ENCODE measurements around the gene EIF3F.

Gene EIF3F

DNA sequence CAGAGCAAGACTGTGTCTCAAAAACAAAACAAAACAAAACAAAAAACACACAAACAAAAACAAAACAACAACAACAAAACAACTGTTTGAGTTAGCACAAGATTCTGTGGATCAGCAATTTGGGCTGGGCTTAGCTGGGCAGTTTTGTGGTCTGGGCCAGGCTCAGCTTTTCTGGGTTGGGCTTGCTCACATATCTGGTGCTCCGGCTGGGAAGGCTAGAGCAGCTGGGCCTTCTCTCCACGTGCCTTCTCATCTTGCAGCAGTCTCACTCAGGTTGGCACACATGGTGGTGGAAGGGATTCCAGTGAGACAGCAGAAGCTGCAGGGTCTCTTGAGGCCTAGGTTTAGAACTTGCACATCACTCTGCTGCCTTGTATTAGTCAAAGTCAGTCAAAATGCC lies 35.7 kb downstream of the EIF3F start:
- DNase-seq (ENCODE audit: low spot score) = no peak

GRCh38 chr11:8023831-8024555 lies 36.9 kb downstream of the EIF3F start:
- no peak for DNase-seq (ENCODE audit: low spot score)

- DNase-seq (ENCODE audit: low spot score) = peak; percentile 49
Measured at GRCh38 chr11:8025123-8025522, 38.0 kb downstream of the EIF3F start.

DNA sequence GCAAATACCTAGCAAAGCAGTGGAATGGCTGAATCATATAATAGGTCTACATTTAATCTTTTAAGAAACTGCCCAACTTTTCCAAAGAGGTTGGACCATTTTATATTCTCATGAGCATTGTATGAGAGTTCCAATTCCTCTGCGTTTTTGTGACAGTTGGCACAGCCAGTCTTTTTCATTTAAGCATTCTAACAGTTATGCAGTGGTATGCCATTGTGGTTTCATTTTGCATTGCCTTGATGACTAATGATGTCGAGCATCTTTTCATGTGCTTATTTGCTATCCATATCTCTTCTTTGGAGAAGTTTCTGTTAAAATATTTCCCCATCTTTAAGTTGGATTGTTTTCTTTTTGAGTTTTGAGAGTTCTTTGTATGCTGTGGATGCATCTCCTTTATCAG lies 38.7 kb downstream of the EIF3F start:
- DNase-seq (ENCODE audit: low spot score) = peak; percentile 45

DNA sequence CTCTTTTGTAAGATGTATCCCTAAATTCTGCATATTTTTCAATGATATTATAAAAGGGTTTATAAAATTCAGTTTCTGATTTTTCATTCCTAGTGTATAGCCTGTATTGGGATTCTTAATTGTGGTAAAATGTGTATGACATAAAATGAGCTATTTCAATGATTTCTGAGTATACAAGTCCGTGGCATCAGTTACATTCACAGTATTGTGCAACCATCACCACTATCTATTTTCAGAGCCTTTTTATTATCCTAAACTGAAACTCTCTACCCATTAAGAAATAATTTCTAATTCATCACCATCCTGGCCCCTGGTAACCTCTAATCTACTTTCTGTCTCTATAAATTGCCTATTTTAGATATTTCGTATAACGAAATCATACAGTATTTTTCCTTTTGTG lies 39.8 kb downstream of the EIF3F start:
- no peak for DNase-seq (ENCODE audit: low spot score)

DNA sequence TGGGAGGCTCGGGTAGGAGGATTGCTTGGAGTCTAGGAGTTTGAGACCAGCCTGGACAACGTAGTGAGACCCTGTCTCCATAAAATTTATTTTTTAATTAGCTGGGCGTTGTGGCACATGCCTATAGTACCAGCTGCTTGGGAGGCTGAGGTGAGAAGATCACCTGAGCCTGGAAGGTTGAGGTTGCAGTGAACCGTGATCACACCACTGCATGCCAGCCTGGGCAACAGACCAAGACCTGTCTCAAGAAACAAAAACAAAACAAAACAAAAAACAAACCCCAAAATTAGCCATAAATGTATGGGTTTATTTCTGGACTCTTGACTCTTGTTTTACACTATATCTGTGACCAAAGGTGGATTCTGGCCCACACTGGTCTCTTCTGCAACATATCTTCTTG lies 41.6 kb downstream of the EIF3F start:
- DNase-seq (ENCODE audit: low spot score) = no peak

- no peak for DNase-seq (ENCODE audit: low spot score)
Measured at GRCh38 chr11:8030526-8031247, 43.5 kb downstream of the EIF3F start.

DNA sequence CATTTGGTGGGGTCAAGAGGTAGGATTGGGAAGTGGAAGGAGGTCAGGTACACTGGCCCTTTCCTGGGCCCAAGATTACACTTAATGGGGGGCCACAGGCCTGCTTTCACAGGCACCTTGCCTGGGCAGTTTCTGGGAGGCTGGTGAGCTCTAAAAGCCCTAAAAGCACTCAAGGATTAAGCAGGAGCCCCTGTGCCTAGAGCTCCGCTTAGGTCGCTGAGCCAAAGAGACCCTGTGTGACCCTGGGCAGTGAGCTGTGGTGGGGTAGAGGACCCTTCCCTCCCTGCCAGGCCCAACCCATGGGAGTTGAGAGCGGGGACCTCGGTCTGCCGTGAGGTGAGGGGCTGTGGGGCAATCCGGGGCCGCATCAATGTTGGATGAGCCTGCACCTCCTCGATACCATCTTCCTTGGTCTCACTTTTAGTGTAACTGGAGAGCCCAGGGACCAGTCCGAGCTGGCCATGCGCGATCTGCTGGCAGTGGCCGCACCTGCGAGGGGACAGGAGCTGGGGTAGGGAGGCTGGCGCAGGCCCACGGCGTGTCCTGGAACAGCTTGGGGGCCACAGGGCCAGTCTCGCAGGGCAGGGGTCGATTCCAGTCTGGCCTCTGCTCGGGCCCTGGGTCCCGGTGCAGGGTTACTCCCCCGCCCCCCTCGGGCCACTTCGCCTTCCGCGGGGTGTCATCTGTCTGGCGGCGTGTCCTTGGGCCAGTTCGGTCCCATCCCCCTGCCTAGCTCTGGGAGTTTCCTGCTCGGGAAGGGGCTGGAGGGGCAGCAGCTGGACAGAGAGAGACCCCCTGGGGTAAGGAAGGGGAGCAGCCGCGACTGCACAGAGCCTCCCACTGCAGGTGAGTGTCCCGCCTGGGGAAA lies 44.3 kb downstream of the EIF3F start:
- no peak for DNase-seq (ENCODE audit: low spot score)

GRCh38 chr11:8032122-8032521 lies 45.0 kb downstream of the EIF3F start:
- no peak for DNase-seq (ENCODE audit: low spot score)

GRCh38 chr11:8032576-8033304 lies 45.6 kb downstream of the EIF3F start:
- DNase-seq (ENCODE audit: low spot score) = no peak

- DNase-seq (ENCODE audit: low spot score) = peak; percentile 77
Measured at GRCh38 chr11:8033305-8034105, 46.4 kb downstream of the EIF3F start.

GRCh38 chr11:8034106-8034585 lies 47.0 kb downstream of the EIF3F start:
- no peak for DNase-seq (ENCODE audit: low spot score)

GRCh38 chr11:8034604-8035190 lies 47.6 kb downstream of the EIF3F start:
- no peak for DNase-seq (ENCODE audit: low spot score)

- DNase-seq (ENCODE audit: low spot score) = no peak
Measured at GRCh38 chr11:8035200-8035855, 48.2 kb downstream of the EIF3F start.

- no peak for DNase-seq (ENCODE audit: low spot score)
Measured at GRCh38 chr11:8036002-8036802, 49.1 kb downstream of the EIF3F start.

DNA sequence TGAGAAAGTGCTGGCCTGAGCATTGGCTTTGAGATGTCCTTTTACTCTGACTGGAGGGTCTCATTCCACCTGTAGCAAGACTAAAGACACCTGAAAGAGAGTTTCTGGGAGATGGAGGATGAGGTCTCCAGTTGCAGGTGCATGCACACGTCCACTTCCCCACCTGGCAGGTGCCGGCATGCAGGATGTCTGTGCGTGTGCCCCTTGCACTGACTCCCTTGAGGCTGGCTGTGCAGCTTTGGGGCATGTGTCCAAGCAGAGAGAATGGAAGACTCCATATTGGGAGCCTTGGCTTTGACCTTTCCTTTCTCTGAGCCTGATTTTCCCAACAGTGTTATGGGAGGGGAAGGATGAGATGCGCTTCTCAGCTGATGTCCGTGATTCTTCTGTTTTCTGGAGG lies 49.8 kb downstream of the EIF3F start:
- no peak for DNase-seq (ENCODE audit: low spot score)

- DNase-seq (ENCODE audit: low spot score) = no peak
Measured at GRCh38 chr11:8038393-8038792, 51.3 kb downstream of the EIF3F start.

DNA sequence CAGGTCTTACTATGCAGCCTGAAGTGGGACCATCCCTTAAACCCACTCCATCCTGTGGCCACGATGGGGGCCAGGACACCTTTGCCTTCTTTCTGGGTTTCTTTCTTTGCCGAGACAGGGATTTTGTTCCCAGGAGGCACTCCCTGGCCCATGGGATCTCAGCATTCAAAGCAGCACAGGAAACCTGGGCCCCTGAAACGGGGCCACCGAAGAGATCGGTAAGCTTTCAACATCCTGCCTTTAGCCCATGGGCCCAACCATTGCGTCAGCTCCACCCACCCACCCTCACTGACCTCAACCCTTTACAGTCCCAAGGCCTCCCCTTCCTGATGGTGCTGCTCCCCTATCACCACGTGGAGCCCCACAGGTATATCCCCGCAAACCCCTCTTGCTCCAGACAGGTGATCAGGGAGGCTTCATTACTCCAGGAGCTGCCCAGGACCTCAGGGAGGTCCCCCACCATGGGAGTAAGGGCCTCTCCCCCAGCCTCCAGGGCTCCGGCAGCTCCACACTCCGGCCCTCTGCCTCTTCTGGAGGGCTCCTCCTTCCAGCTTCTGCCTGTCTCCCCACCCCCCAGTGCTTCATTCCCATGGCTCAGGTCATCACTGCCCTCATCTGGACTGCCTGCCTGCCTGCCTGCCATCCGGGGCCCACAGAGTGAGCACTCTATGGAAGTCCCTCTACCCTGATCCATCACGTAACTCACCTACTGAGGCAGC lies 51.8 kb downstream of the EIF3F start:
- no peak for DNase-seq (ENCODE audit: low spot score)

All from kidney tubule cell (primary cell).